ENCODE data around the gene RGPD4.

Gene RGPD4

DNA sequence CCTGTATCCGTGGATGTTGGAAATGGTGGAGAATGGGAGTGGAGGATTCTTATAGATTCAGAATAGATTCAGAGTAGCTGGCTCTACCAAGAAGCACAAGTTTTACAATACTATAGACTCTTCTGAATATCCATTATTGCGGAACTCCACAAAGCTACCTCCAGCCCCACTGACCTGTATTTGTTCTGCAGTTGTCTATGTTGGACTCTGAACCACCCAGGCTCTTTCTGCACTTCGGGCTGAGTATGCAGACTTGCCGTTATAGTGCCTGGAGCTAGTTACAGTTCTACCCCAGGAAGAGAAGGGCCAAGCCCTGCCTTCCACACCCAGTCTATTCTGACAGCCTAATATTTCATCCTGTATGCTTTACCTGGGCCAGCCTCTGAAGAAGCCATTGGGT lies 4.4 kb upstream of the RGPD4 start:
- TF ChIP-seq POLR2AphosphoS5 (IDR thresholded peaks at IDR 0.05; ENCODE audit: low read depth, low read length) (no peak), SIN3A (IDR thresholded peaks at IDR 0.05; ENCODE audit: borderline replicate concordance, insufficient read depth, low read length) (no peak), TAF1 (IDR thresholded peaks at IDR 0.05; ENCODE audit: borderline replicate concordance, insufficient read depth, low read length) (no peak), FOXP2 (optimal IDR thresholded peaks at IDR 0.05; ENCODE audit: borderline replicate concordance, extremely low read depth, extremely low read length, insufficient read depth) (no peak)
- TF ChIP-seq, protein P1, sequence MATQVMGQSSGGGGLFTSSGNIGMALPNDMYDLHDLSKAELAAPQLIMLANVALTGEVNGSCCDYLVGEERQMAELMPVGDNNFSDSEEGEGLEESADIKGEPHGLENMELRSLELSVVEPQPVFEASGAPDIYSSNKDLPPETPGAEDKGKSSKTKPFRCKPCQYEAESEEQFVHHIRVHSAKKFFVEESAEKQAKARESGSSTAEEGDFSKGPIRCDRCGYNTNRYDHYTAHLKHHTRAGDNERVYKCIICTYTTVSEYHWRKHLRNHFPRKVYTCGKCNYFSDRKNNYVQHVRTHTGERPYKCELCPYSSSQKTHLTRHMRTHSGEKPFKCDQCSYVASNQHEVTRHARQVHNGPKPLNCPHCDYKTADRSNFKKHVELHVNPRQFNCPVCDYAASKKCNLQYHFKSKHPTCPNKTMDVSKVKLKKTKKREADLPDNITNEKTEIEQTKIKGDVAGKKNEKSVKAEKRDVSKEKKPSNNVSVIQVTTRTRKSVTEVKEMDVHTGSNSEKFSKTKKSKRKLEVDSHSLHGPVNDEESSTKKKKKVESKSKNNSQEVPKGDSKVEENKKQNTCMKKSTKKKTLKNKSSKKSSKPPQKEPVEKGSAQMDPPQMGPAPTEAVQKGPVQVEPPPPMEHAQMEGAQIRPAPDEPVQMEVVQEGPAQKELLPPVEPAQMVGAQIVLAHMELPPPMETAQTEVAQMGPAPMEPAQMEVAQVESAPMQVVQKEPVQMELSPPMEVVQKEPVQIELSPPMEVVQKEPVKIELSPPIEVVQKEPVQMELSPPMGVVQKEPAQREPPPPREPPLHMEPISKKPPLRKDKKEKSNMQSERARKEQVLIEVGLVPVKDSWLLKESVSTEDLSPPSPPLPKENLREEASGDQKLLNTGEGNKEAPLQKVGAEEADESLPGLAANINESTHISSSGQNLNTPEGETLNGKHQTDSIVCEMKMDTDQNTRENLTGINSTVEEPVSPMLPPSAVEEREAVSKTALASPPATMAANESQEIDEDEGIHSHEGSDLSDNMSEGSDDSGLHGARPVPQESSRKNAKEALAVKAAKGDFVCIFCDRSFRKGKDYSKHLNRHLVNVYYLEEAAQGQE (IDR thresholded peaks at IDR 0.05; ENCODE audit: insufficient read depth in 1 of 2, low read depth in 2 of 2, low read length in 2 of 2) = no peak

DNA sequence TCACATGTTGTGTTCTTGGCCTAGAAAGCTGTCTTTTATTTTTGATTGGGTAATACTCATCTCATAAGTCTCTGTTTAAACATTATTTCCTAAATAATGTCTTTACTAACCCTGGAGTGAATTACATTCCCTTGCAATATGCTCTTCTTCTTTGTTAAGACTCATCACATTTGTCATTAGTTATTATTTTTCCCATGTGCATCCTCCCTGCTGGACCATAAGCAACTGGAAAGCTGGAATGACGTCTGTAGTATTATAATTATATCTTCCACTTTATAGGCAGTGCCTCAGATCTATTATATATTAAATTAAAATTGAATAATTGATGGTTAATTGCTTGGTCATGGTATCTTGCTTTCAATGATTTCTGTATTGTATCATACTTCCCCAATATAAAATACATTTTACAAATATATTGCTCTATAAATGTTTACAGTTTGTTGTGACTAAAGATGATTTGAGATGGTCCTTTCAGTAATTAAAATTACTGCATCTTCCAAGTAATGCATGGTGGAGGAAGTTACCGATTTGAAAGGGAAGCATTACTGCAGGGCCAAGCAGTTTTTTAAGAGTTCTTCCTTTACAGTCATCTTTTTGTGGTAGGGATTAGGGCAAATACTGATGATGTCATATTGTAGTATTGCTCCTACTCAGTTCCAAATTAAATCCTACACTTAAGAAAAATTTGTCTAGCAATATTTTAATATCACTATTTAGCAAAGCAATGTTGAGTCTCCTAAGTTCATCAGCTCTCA lies 2.1 kb upstream of the RGPD4 start:
- TF ChIP-seq FOXP2 (optimal IDR thresholded peaks at IDR 0.05; ENCODE audit: borderline replicate concordance, extremely low read depth, extremely low read length, insufficient read depth) = no peak
- TF ChIP-seq, protein P1 (IDR thresholded peaks at IDR 0.05; ENCODE audit: insufficient read depth in 1 of 2, low read depth in 2 of 2, low read length in 2 of 2) = no peak
- no peak for TF ChIP-seq SIN3A (IDR thresholded peaks at IDR 0.05; ENCODE audit: borderline replicate concordance, insufficient read depth, low read length)
- TF ChIP-seq POLR2AphosphoS5 (IDR thresholded peaks at IDR 0.05; ENCODE audit: low read depth, low read length) = no peak
- no peak for TF ChIP-seq TAF1 (IDR thresholded peaks at IDR 0.05; ENCODE audit: borderline replicate concordance, insufficient read depth, low read length)

DNA sequence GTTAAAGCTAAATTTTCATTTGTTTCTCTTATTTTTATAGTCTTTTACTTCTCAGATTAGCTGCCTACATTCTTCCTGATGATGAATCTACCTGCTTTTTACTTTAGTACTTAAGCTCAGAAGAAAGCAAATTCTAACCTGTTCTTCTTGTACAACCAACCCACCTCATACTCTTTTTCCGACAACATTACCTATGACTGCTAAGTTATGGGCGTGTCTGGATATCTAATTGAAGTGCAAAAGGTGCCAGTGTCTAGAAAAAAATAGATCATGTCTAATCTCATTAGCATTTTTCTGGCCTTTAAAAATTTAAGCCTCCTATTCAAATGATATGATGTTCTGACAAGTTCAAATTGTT lies 1.5 kb upstream of the RGPD4 start:
- no peak for TF ChIP-seq POLR2AphosphoS5 (IDR thresholded peaks at IDR 0.05; ENCODE audit: low read depth, low read length)
- TF ChIP-seq, protein P1 (IDR thresholded peaks at IDR 0.05; ENCODE audit: insufficient read depth in 1 of 2, low read depth in 2 of 2, low read length in 2 of 2) = no peak
- no peak for TF ChIP-seq SIN3A (IDR thresholded peaks at IDR 0.05; ENCODE audit: borderline replicate concordance, insufficient read depth, low read length)
- TF ChIP-seq TAF1 (IDR thresholded peaks at IDR 0.05; ENCODE audit: borderline replicate concordance, insufficient read depth, low read length) = no peak
- TF ChIP-seq FOXP2 (optimal IDR thresholded peaks at IDR 0.05; ENCODE audit: borderline replicate concordance, extremely low read depth, extremely low read length, insufficient read depth) = no peak

GRCh38 chr2:107927034-107927534 lies 100.4 kb downstream of the RGPD4 start:
- TF ChIP-seq TAF1 (IDR thresholded peaks at IDR 0.05; ENCODE audit: borderline replicate concordance, insufficient read depth, low read length) (no peak), FOXP2 (optimal IDR thresholded peaks at IDR 0.05; ENCODE audit: borderline replicate concordance, extremely low read depth, extremely low read length, insufficient read depth) (no peak), SIN3A (IDR thresholded peaks at IDR 0.05; ENCODE audit: borderline replicate concordance, insufficient read depth, low read length) (no peak), POLR2AphosphoS5 (IDR thresholded peaks at IDR 0.05; ENCODE audit: low read depth, low read length) (no peak)
- TF ChIP-seq, protein P1 (IDR thresholded peaks at IDR 0.05; ENCODE audit: insufficient read depth in 1 of 2, low read depth in 2 of 2, low read length in 2 of 2) = no peak
